Prostate gland (tissue), 2 donors: ENCODE measurements around the gene RNF6.

Source experiments
- POLR2A ChIP-seq: fragments of 450-650 bp; IDR thresholded peaks from one replicate; pipeline ENCODE4 v1.6.1; 2016; ENCODE audit warnings: antibody characterized with exemption, mild to moderate bottlenecking
- POLR2AphosphoS5 ChIP-seq: sonication (generic); formaldehyde crosslinking; IDR thresholded peaks from one replicate; pipeline ENCODE4 v1.6.1; 2017; ENCODE audit warnings: antibody characterized with exemption
- TF ChIP-seq, protein P1 (sequence below), 4 experiments: fragments of 200-600 bp in 2 of 4; fragments of 450-650 bp in 2 of 4; sonication (generic) in 2 of 4; IDR thresholded peaks; 1 replicate in 3 of 4; 2 replicates in 1 of 4; pipeline ENCODE4 v1.5.1; 2016 to 2019; ENCODE audit warnings: antibody characterized with exemption in 4 of 4, mild to moderate bottlenecking in 2 of 4, moderate library complexity in 2 of 4

DNA sequence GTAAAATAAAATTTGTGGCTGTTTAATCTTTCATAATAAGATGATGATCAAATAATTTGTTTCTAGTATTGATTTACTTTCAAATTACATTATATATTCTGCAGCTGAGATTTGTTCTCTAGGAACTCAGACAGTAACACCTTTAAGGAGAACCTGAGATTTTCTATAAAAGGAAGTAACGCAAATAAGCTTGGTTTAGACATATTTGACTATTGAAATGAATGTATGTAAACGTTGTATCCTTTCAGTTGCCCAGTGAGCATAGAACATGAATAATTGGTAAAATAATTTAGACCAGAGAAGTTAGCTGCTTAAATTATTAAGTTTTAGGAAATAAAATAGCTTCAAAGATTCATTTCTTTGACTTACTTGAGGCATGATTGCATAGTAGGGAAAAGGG, 34.9 kb upstream of the RNF6 start:
- TF ChIP-seq, protein P1, sequence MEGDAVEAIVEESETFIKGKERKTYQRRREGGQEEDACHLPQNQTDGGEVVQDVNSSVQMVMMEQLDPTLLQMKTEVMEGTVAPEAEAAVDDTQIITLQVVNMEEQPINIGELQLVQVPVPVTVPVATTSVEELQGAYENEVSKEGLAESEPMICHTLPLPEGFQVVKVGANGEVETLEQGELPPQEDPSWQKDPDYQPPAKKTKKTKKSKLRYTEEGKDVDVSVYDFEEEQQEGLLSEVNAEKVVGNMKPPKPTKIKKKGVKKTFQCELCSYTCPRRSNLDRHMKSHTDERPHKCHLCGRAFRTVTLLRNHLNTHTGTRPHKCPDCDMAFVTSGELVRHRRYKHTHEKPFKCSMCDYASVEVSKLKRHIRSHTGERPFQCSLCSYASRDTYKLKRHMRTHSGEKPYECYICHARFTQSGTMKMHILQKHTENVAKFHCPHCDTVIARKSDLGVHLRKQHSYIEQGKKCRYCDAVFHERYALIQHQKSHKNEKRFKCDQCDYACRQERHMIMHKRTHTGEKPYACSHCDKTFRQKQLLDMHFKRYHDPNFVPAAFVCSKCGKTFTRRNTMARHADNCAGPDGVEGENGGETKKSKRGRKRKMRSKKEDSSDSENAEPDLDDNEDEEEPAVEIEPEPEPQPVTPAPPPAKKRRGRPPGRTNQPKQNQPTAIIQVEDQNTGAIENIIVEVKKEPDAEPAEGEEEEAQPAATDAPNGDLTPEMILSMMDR (IDR thresholded peaks at IDR 0.05): no peak
- no peak for TF ChIP-seq POLR2A
- no peak for TF ChIP-seq POLR2AphosphoS5
